K562 (cell line): ENCODE data around the gene ZCCHC3. TPM values are rescaled to one million over a fixed set of nuclear protein-coding genes. Genes with fewer than 3 reads are reported as not detected.
A peak's percentile ranks its signal among the peaks of the same experiment; 100 is the strongest.

ENCODE experiments used
- CREBBP ChIP-seq: IDR thresholded peaks from one replicate; pipeline ENCODE4 v1.6.1; 2012; ENCODE audit warnings: low read depth, mild to moderate bottlenecking, control low read depth, inconsistent platforms, low read length
- GTF2F1 ChIP-seq: IDR thresholded peaks from 2 replicates; pipeline ENCODE4 v1.6.1; 2011; ENCODE audit warnings: low read depth, low read length, improper control_type of control experiment
- KDM5B ChIP-seq: fragments of 200-600 bp; sonication (generic); IDR thresholded peaks from 2 replicates; pipeline ENCODE4 v1.6.1; 2012; ENCODE audit warnings: low read depth, mild to moderate bottlenecking, moderate library complexity, low read length, control low read depth, inconsistent platforms; ENCODE audit not compliant: insufficient replicate concordance
- RBM14 ChIP-seq: fragments of 200-400 bp; formaldehyde crosslinking; IDR thresholded peaks from 2 replicates; pipeline ENCODE4 v1.6.1; 2018; ENCODE audit warnings: low read depth, mild to moderate bottlenecking, low read length, moderate library complexity, borderline replicate concordance; ENCODE audit not compliant: insufficient read depth
- TOE1 ChIP-seq, 2 experiments: fragments of 450-650 bp in 1 of 2; sonication (generic) in 1 of 2; formaldehyde crosslinking in 1 of 2; IDR thresholded peaks; 2 replicates each; pipeline versions ENCODE4 v1.7.1 to v1.8.0; 2016 to 2022; ENCODE audit warnings: borderline replicate concordance in 2 of 2, mild to moderate bottlenecking in 2 of 2, antibody characterized with exemption in 1 of 2, inconsistent platforms in 1 of 2, low read depth in 1 of 2, missing genetic modification reagents in 1 of 2, moderate library complexity in 1 of 2
- polyA plus RNA-seq, 8 experiments: library from polyadenylated mRNA; depleted of rRNA in 4 of 8; stranded (reverse) in 5 of 8; unstranded in 3 of 8; fragments of >200 nt; fragmentation: Nextera tagmentation in 2 of 8; fragmentation: Illumina TruSeq in 1 of 8; extraction: Ambion mirVana in 2 of 8; extraction: Trizol in 1 of 8; gene quantifications; 2 replicates each; pipeline versions ENCODE4 v1.2.1 to v1.2.3, GENCODE V29; 2011 to 2014; ENCODE audit warnings: inconsistent platforms in 1 of 8, missing spikeins in 1 of 8
- total RNA-seq, 7 experiments: library from RNA; depleted of rRNA in 6 of 7; stranded (reverse); fragments of >200 nt in 6 of 7; fragmentation: Illumina TruSeq in 2 of 7; extraction: Trizol in 2 of 7; gene quantifications; 2 replicates each; pipeline versions ENCODE4 v1.2.1 to v1.2.3, GENCODE V29; 2011 to 2021; ENCODE audit warnings: low replicate concordance in 1 of 7
- TF ChIP-seq, protein P1 (sequence below), 2 experiments: fragments of 450-650 bp; formaldehyde crosslinking in 1 of 2; IDR thresholded peaks; 2 replicates each; pipeline versions ENCODE4 v1.4.0 to v1.6.1; 2014 to 2020; ENCODE audit warnings: mild to moderate bottlenecking in 2 of 2, borderline replicate concordance in 1 of 2, low read depth in 1 of 2
- TF ChIP-seq, protein P2 (sequence below): fragments of 450-650 bp; formaldehyde crosslinking; IDR thresholded peaks from 2 replicates; pipeline ENCODE4 v1.4.0; 2022; ENCODE audit warnings: missing genetic modification characterization
- TF ChIP-seq, protein P3 (sequence below): sonication (generic); formaldehyde crosslinking; IDR thresholded peaks from 2 replicates; pipeline ENCODE4 v1.8.0; 2022; ENCODE audit warnings: missing genetic modification reagents, mild to moderate bottlenecking, borderline replicate concordance
- TF ChIP-seq, protein P4 (sequence below), 2 experiments: fragments of 150-350 bp in 1 of 2; IDR thresholded peaks; 2 replicates each; pipeline ENCODE4 v1.6.1; 2012 to 2016; ENCODE audit warnings: low read depth in 2 of 2, low read length in 2 of 2, mild to moderate bottlenecking in 1 of 2, moderate library complexity in 1 of 2

Gene ZCCHC3
- total and polyA plus RNA-seq, 9 of the 15 experiments (the other 6 are each of a cell fraction or from before 2014, with no cell fraction given): 2.8 to 23.3 (median 16.5) TPM

DNA sequence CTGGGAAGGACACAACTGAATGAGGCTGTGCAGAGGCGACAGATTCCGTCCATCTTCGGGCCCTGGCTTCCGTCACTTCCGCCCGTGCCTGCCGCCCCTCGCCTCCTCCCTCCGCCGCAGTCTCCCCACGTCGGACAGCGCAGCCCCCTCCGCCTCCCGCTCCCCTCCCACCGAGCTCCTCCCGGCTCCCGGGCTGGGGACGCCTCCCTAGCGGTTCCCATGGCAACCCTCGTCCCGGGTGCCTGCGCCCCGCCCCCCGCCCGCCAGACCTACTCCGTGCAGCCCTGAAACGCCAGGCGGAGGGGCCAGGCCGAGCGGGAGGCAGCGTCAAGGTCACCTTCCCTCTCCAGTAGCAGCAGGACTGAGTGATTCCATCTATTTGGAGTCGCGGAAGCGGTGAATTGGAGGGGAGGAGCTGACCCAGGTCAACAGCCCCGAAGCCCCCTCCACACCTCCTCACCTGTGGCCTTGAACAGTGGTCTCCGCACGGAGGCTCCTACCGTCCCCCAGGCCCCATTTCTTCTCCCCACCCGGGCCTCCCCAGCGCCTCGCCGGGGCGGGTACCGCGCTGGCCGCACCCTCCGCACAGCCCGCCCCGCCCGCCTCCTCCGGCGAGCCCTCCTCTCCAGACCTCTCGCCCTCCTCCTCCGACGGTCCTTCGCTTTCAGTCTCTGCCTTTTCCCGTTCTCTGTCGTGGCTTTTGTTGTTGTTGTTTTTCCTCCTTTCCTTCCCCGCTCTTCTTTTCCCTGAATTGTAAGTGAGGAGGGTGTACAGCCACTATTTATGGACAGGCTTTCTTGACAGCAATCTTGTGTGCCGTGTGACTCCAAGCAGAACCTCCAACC lies 50.5 kb downstream of the ZCCHC3 start (continued):
- TF ChIP-seq, protein P1, sequence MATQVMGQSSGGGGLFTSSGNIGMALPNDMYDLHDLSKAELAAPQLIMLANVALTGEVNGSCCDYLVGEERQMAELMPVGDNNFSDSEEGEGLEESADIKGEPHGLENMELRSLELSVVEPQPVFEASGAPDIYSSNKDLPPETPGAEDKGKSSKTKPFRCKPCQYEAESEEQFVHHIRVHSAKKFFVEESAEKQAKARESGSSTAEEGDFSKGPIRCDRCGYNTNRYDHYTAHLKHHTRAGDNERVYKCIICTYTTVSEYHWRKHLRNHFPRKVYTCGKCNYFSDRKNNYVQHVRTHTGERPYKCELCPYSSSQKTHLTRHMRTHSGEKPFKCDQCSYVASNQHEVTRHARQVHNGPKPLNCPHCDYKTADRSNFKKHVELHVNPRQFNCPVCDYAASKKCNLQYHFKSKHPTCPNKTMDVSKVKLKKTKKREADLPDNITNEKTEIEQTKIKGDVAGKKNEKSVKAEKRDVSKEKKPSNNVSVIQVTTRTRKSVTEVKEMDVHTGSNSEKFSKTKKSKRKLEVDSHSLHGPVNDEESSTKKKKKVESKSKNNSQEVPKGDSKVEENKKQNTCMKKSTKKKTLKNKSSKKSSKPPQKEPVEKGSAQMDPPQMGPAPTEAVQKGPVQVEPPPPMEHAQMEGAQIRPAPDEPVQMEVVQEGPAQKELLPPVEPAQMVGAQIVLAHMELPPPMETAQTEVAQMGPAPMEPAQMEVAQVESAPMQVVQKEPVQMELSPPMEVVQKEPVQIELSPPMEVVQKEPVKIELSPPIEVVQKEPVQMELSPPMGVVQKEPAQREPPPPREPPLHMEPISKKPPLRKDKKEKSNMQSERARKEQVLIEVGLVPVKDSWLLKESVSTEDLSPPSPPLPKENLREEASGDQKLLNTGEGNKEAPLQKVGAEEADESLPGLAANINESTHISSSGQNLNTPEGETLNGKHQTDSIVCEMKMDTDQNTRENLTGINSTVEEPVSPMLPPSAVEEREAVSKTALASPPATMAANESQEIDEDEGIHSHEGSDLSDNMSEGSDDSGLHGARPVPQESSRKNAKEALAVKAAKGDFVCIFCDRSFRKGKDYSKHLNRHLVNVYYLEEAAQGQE (IDR thresholded peaks at IDR 0.05; ENCODE audit: borderline replicate concordance): peak; percentile 29; the same call in 1 of the 2 replicates
- TF ChIP-seq, protein P1 (CRISPR knock-in tag; IDR thresholded peaks at IDR 0.05; ENCODE audit: low read depth): no peak
- TF ChIP-seq CREBBP: no peak
- TF ChIP-seq KDM5B: peak; percentile 67
- TF ChIP-seq RBM14: no peak
- peak; percentile 83 for TF ChIP-seq TOE1 (IDR thresholded peaks at IDR 0.05; ENCODE audit: borderline replicate concordance)
- TF ChIP-seq TOE1 (CRISPR knock-in tag; IDR thresholded peaks at IDR 0.05; ENCODE audit: borderline replicate concordance, low read depth): no peak
- TF ChIP-seq GTF2F1: no peak; the same call in 1 of the 2 replicates
- TF ChIP-seq, protein P2, sequence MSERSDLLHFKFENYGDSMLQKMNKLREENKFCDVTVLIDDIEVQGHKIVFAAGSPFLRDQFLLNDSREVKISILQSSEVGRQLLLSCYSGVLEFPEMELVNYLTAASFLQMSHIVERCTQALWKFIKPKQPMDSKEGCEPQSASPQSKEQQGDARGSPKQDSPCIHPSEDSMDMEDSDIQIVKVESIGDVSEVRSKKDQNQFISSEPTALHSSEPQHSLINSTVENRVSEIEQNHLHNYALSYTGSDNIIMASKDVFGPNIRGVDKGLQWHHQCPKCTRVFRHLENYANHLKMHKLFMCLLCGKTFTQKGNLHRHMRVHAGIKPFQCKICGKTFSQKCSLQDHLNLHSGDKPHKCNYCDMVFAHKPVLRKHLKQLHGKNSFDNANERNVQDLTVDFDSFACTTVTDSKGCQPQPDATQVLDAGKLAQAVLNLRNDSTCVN (CRISPR knock-in tag): peak; percentile 96
- TF ChIP-seq, protein P3, sequence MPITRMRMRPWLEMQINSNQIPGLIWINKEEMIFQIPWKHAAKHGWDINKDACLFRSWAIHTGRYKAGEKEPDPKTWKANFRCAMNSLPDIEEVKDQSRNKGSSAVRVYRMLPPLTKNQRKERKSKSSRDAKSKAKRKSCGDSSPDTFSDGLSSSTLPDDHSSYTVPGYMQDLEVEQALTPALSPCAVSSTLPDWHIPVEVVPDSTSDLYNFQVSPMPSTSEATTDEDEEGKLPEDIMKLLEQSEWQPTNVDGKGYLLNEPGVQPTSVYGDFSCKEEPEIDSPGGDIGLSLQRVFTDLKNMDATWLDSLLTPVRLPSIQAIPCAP (CRISPR knock-in tag): no peak
- TF ChIP-seq, protein P4, sequence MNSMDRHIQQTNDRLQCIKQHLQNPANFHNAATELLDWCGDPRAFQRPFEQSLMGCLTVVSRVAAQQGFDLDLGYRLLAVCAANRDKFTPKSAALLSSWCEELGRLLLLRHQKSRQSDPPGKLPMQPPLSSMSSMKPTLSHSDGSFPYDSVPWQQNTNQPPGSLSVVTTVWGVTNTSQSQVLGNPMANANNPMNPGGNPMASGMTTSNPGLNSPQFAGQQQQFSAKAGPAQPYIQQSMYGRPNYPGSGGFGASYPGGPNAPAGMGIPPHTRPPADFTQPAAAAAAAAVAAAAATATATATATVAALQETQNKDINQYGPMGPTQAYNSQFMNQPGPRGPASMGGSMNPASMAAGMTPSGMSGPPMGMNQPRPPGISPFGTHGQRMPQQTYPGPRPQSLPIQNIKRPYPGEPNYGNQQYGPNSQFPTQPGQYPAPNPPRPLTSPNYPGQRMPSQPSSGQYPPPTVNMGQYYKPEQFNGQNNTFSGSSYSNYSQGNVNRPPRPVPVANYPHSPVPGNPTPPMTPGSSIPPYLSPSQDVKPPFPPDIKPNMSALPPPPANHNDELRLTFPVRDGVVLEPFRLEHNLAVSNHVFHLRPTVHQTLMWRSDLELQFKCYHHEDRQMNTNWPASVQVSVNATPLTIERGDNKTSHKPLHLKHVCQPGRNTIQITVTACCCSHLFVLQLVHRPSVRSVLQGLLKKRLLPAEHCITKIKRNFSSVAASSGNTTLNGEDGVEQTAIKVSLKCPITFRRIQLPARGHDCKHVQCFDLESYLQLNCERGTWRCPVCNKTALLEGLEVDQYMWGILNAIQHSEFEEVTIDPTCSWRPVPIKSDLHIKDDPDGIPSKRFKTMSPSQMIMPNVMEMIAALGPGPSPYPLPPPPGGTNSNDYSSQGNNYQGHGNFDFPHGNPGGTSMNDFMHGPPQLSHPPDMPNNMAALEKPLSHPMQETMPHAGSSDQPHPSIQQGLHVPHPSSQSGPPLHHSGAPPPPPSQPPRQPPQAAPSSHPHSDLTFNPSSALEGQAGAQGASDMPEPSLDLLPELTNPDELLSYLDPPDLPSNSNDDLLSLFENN (IDR thresholded peaks at IDR 0.05; ENCODE audit: low read depth in 2 of 2, low read length in 2 of 2): no peak
